Left lobe of liver (tissue), 2 donors: ENCODE results near the gene RBM17. TPM values are rescaled to one million over a fixed set of nuclear protein-coding genes. Genes with fewer than 3 reads are reported as not detected.
"Not testable (repeated sequence)": the region's sequence is repeated elsewhere in the genome, so short reads cannot be mapped to it uniquely, and the experiment has no call there.

Source experiments
- ATAC-seq: fragments of 200-7000 bp; cut with Tn5 transposase; one replicate; pipeline ENCODE4 v1.9.1; 2020; ENCODE audit warnings: mild to moderate bottlenecking, moderate library complexity
- DNase-seq: peaks from one replicate; pipeline ENCODE4 v3.0.0-alpha.2; 2020; ENCODE audit warnings: low spot score
- total RNA-seq: library from RNA; stranded (reverse); gene quantifications from one replicate; pipeline ENCODE4 v1.2.1, GENCODE V29; 2021
- donor health status: DM: no; HTN: no; CAD: no; lungs with moderate emphysema.
- donor health status: DM: no; HTN: yes; CAD: no.

Gene RBM17
- total RNA-seq, 1 donor from 2014 or later, result 24.3 TPM

DNA sequence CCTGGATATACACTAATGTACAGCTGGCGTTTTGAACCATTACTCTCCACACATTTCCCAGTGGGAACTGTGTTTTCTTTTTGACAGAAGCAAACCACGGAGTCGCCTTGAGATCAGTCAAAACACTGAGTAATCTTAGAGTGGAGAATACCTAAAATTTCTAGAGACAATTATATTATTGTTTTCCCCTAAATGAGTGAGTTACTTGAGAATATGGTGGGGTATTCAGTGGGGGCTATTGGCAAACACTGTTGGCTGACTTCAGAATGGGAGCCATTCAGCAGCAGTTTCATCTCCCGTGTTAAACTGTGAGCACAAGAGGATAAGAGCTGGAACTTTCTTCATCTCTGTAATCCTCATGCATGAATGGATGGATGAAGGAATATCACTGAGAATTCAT, 32.9 kb upstream of the RBM17 start:
- no peak for ATAC-seq
- peak; percentile 10 for DNase-seq

DNA sequence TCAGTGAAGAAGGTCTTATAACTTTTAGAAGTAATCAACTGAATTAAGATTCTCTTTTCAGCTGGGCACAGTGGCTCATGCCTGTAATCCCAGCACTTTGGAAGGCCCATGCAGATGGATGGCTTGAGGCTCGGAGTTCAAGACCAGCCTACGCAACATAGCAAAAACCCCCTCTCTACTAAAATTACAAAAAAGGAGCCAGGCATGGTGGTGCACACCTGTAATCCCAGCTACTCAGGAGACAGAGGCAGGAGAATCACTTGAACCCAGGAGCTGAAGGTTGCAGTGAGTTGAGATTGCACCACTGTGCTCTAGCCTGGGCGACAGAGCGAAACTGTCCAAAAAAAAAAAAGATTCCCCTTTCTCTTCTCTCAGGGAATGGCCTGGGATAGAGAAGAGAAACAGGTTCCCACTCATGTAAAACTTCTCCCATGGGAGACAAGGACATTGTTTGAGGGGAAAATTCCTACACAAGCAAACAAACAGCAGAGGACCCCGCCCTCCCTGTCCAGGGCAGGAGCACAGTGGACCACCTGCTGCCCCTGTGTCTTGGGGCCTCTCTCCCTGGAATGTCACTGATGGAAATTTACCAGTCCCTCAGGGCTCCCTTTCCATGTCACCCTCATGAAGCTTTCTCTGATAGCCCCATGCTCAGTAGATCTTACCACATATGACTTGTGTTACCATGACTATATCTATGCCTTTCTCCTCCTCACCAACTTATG, 32.3 kb upstream of the RBM17 start:
- ATAC-seq (no peak), DNase-seq (peak; percentile 3)

DNA sequence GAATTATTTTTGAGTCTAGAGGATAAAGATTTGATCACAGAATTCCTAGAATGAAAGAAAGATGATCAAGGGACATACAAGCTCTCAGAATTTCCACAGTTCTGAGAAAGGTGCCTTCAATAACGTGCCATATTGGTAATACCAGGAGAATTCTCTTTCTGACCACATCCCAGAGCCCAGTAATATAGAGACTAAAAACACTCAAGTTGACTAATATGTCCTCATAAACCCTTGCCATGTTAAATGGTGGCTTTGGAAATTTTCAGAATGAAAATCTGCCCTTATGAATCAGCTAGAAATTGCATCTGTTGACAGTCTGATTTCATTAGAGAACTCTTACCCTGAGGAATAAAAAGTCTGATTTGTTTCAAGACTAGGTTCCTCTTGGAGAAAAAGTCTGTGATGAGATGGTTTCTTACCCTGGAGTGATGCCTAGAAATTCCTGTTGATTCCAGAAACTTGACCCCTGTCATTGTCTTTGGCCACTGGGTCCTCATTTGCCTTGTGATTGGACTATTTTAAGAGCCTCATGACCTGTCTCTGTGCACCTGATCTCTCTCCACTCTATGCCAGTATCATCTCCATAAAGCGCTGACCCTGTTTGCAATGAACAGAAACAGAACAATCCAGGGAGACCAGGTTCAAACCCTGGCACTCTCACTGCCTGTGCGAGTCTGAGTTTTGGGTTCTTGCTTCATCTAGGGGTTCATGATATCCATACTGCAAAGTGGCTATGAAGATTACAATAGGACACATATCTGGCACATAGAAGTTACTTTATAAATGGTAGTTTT, 30.0 kb upstream of the RBM17 start:
- no peak for ATAC-seq
- DNase-seq, result no peak

DNA sequence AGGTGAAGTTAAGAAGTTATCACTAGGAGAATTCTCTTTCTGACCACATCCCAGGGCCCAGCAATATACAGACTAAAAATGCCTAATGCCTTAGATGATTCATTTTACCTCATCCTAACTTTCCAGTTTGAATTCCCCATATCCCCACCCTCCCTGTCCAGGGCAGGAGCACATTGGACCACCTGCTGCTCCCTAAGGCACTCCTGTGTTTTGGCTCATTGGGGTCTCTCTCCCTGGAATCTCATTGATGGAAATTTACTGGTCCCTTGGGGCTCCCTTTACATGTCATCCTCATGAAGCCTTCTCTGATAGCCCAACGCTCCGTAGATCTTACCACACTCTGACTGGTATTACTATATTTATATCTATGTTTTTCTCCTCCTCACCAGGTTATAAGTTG, 29.3 kb upstream of the RBM17 start:
- ATAC-seq, result no peak
- DNase-seq, result no peak

DNA sequence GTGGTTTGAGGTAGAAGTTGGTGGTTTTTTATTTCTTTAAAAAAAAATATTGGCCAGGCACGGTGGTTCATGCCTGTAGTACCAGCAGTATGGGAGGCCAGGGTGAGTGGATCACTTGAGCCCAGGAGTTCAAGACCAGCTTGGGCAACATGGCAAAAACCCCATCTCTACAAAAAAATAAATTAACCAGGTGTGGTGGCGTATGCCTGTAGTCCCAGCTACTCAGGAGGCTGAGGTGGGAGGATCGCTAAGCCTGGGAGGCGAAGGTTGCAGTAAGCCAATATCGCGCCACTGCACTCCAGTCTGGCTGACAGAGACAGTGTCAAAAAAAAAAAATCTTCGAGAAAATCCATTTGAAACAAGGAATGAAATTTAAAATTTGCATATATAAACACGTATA, 27.8 kb upstream of the RBM17 start:
- DNase-seq (no peak), ATAC-seq (no peak)

DNA sequence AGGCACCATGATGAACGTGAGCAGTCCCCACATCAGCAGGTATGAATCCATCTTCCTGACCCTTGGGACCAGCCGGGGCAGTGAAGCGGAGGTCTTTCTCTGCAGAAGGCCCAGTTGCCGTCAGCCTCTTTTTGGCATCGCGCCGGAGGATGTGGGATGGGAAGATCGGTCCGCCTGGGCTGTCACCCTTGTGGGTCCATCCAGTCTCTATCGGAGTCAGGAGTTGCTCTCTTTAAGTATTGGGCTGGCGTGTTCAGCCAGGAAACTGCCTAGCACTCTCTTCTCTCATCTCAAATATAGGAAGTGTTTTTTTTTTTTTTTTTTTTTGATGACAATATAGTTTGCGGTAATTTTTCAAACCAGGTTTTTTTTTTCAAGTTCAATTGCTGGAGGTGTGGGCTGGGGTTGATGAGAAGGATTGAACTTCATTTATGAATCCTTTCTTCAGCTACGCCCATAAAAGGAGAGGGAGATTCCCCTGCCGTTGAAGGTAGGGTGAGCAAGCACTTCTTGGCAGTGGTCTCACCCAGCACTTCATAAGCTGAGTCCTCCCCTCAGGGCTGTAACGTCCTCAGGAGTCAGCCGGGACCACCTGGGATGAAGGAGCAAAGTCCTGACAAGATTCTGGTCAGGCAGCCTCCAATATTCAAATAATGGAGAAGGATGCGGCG, 26.6 kb upstream of the RBM17 start, which contains the start of gene IL2RA:
Gene IL2RA (minus strand): TSS at position 267 of the 671 bp plus-strand sequence. CDS start 216 bp downstream, at position 51.
- no peak for ATAC-seq
- DNase-seq, result peak; percentile 27

DNA sequence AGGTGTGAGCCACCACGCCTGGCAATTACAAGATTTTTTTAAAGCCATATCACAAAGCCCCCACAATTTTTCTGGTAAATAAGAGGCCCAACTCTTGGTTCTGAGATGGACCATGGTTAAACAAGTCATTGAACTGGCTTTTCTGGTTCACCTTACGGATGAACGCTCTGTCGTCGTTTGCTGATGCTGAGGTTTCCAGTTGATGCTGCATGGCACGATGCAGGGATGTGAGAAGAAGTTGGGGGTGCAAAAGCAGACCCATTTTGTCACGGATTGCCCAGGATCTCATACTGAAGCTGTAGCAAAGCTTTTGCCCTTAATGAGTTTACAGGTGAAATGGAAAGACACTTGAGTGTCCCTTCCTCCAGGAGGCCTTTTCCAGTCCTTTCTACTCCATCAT, 24.7 kb upstream of the RBM17 start:
- DNase-seq, result peak; percentile 12
- no peak for ATAC-seq

DNA sequence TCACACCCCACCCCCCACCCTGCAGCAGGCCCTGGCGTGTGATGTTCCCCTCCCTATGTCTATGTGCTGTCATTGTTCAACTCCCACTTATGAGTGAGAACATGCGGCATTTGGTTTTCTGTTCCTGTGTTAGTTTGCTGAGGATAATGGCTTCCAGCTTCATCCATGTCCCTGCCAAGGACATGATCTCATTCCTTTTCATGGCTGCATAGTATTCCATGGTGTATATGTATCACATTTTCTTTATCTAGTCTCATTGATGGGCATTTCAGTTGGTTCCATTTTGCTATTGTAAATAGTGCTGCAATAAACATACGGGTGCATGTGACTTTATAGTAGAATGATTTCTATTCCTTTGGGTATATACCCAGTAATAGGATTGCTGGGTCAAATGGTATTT, 24.1 kb upstream of the RBM17 start:
- not testable (repeated sequence) for DNase-seq, ATAC-seq

DNA sequence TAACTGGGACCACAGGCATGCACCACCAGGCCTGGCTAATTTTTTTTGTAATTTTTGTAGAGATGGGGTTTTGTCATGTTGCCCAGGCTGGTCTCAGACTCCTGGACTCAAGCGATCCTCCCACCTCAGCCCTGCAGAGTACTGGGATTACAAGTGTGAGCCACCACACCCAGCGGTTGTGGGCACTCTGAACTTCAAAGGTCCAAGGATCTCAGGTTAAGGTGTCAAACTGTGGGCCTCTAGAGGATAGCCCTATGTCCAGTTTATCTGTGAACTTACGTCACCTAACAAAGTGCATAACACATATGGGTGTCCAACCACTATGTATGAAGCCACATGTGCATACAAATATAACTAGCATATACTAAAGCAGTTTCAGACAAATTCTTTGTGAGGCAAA, 23.4 kb upstream of the RBM17 start:
- no peak for ATAC-seq

DNA sequence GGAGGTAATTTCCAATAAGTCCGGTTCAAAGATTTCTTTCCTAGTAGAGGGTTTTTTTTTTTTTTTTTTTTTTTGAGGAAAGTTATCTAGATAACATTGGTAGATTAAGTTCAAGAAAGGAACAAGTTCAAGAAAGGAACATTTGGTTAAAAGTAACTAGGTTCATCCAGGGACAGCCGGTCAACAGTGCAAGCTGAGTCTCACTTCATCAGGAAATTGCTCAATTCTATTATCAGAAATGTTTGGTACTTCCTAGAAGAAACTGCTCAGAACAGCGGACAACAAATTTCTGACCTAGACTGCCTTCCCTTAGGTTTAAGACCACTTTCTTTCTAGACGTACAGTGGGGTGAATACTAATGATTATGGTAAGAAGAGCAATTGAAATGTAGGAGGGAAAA, 23.0 kb upstream of the RBM17 start:
- ATAC-seq (peak; percentile 59), DNase-seq (no peak)

More for the DNA sequence above, 23.4 kb upstream of the RBM17 start:
- DNase-seq, result peak; percentile 23

DNA sequence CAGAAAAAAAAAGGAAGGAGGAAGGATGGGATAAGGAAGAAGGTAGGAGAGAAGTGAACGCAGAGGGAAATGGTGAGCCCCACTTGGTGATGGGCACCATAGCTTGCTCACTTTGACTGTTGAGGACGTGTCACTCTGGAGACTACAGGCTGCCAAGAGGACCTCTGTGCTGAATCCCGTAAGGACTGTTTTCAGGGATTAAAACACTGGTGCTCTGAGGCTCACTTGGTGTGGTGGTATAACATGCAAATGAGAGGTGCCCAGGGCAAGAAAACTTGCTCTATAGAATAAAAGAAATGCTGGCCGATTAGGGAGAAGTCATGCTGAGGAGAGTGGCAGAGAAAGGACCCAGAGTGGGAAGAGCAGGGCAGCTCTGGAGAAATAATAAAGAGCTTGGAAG, 21.4 kb upstream of the RBM17 start:
- no peak for DNase-seq
- no peak for ATAC-seq

DNA sequence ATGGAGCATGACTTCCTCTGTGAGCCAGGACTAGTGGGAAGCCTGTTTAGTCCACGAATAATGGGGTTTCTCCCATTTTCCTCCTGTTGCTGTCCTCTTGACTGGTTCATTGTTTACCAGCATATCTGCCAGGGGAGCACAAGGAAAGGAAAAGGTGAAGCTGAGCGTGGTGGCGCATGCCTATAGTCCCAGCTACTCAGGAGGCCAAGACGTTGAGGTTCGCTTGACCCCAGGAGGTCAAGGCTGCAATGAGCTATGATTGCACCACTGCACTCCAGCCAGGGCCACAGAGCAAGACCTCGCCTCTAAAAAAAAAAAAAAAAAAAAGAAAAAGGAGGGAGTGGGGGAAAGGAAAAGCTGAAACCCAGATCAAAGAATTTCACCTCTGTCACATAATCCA, 20.8 kb upstream of the RBM17 start:
- no peak for ATAC-seq
- DNase-seq, result no peak

DNA sequence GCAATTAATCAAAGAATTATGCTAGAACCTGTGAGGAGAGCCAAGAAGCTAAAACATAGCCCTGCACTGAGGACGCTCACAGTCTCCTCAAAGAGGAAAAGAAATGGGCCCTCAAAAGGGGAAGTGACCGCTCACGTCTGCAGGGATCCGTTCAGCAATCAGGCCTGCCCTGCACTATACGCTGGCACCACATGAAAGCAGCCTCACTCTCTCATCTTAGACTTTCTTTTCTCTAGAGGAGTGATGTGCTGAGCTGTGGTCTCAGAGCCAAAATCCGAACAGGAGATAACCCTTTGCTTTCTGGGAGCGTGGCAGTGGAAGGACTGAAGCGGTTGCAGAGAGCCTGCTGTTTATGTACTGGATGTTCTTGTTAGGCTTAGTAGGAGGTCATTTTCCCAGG, 20.4 kb upstream of the RBM17 start:
- ATAC-seq, result peak; percentile 41

DNA sequence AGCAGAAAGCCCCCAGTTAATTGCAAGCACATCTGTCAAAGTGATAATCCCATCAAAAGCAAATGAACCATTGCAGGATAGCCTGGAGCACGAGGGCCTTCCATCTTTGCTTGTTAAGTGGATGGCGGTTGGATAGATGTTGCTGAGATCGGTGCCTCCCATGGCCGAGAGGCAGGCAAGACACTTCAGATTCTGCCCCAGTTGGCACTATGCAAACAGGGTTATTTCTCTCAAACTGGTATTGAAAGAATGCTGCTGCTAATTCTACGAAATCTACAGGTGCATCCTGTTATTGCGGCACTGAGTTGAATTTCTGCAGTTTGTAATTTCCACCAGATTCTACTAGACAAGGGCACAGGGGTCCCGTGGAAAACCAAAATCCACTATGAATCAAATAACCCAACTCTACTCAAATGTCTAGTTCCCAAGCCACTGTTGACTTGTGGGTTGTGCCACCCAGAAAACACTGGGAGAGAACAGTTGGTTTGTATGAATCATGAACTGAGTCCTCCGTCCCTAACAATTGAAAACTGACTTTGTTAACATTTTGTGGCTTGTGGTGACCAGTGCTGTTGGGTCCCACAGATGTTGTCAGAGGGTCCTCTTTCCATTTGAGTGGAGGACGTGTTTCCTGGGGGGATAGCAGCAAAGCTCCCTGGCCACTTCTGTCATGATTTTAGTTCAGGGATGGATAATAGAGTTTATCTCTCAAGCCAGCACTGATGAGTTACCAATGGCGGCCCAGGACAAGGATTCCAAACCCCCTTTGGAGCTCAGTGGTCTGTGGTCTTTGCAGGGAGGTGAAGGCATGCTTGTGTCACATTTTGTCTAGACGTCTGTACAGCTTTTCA, 19.5 kb upstream of the RBM17 start:
- DNase-seq, result no peak
- ATAC-seq, result no peak

More for the DNA sequence above, 20.4 kb upstream of the RBM17 start:
- DNase-seq, result no peak

DNA sequence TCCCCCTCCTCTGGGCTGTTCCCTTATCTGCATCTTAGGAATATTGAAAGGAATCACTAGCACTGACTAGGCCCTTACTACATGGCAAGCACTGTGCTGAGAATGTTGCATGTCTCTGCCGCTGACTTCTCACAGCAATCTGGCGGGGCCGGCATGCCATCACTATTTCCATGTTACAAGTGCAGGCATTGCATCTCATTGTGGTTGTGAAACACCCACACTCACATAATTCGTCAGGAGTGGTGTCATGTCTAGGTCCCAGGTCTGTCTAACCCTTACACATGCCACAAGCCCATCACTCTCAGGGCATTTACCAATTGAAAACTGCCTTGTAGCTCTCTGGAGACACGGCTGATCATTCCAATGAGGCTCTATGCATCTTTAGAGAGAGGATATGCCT, 18.2 kb upstream of the RBM17 start:
- DNase-seq (no peak), ATAC-seq (no peak)

DNA sequence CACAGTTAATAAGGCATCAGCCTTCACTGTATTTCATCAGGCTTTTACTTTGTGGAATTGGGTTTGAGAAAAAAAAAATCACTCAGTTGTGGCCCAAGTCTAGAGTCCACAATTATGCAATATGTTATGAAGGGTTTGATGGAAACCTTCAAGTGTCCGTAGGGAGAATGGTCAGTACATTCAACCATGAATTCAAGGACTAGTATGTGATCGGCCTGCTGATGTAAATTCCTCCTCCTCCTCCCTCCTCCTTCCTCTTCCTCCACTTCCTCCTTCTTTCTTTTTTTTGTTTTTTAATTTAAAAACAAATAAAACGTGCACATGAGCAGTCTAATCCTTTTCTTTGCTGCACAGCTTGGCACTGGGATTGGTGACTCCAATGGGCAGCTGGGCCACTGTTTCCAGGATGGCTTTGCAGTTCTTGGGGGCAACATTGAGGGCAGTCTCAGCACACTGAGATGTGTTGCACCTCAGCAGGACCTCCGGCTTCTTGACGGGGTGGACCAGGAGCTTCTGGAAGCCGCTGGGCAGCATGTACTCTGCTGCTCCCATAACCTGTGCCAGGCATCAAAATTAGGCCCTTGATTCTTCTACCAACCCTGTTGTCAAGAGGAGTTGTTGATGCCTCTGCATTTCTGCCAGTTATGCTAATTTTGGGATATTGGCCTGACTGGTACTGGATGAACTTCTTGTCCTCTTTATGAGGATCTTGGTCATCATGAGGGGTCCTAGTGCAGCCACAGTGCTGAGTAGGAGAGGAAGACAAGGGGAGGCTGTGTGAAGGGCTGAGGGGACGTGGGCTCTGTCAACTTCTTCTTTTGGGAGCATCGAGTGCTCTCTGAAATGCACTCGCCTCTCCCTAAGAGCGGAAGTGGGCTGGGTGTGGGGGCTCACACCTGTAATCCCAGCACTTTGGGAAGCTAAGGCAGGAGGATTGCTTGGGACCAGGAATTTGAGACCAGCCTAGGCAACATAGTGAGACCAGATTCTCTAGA, 17.4 kb upstream of the RBM17 start:
- DNase-seq (no peak), ATAC-seq (no peak)

DNA sequence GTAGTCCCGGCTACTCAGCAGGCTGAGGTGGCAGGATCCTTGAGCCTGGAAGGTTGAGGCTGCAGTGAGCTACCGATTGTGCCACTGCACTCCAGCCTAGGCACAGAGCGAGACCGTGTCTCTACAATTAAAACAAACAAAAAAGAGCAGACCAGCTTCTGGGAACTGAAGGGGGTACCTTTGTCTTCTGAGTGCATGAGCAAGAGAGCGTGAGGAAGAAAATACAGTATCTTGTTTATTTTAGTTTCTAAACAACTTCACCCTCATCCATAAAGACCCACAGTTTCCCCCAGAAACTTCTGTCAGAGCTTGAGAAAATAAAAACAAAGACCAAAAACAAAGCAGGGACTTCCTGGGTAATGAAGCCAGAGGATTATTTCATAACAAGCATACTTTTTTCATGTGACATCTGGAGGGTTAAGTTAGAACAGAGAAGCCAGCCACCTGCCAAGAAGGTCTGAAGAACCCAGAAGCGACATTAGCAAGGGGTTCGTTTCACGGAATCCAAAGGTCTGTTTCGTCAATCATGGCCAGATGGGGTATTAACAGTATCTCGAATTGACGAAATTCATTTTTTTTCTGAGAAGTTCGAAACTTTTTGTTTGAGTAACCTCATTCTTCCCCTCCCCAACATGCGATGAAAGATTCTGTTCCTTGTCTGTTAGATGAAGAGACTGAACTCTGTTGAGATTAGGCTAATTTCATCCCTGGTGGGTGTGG, 16.5 kb upstream of the RBM17 start:
- DNase-seq (no peak), ATAC-seq (no peak)

DNA sequence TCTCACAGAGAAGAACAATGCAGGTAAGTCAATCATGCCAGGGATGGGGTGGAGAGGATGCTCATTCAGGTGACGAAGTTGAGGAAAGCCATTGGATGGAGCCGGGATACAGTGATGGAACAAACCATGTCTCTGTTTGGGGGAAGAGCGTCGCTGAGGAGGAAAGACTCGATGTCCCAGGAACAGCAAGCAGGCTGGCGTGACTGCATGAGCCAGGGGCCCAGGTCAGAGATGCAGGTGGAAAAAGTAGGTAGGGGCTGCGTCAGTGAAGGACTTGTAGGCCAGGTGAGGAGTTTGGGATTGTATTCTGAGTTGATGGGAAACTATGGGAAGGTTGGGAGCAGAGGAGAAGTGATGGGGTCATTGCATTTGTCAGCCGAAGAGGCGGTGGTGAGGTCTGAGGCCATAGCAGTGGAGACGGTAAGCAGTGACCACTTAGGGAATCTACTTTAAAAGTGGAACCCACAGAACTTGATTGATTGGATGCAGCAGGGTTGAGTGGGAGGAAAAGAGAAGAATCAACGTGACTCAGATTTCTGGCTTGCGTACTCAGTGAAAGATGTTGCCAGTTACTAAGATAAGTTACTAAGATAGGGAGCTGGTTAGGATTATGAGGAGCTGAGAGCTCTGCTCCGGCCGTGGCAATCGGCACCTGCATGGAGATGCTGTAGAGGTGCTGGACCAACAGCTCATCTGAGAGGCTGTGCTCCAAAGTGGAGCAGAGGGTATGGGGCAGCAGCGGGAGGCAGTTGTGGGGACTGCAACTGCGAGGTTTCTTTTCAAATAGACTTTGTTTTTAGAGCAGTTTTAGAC, 14.1 kb upstream of the RBM17 start:
- ATAC-seq, result no peak
- no peak for DNase-seq
